Adrenal gland (tissue), 12 donors: ENCODE data around the gene PFKM. TPM values are rescaled to one million over a fixed set of nuclear protein-coding genes. Genes with fewer than 3 reads are reported as not detected.

ENCODE experiments used
- DNase-seq, 7 donors: peaks; one replicate each; pipeline ENCODE4 v3.0.0-alpha.2; 2019 to 2020
- H3K27ac ChIP-seq, 5 donors: fragments of 200-600 bp; sonication (generic) in 4 of 5; 1 replicate in 3 of 5; 2 replicates in 2 of 5; pipeline versions ENCODE4 v1.5.1 to v1.8.0; 2016 to 2020; ENCODE audit warnings: mild to moderate bottlenecking in 1 of 5
- H3K27me3 ChIP-seq: fragments of 200-600 bp; 2 replicates; pipeline ENCODE4 v1.8.0; 2021
- H3K36me3 ChIP-seq, 2 donors: fragments of 200-600 bp; replicated peaks in 1 of 2; 1 replicate in 1 of 2; 2 replicates in 1 of 2; pipeline versions ENCODE4 v1.5.1 to v1.8.0; 2018 to 2022
- H3K4me1 ChIP-seq, 2 donors: fragments of 200-600 bp; replicated peaks in 1 of 2; 1 replicate in 1 of 2; 2 replicates in 1 of 2; pipeline versions ENCODE4 v1.5.1 to v1.8.0; 2018 to 2021
- H3K4me3 ChIP-seq, 4 donors: fragments of 200-600 bp; sonication (generic) in 3 of 4; one replicate each; pipeline ENCODE4 v1.5.1; 2016 to 2018
- H3K9me3 ChIP-seq, 3 donors: fragments of 200-600 bp; sonication (generic) in 1 of 3; replicated peaks in 1 of 3; 1 replicate in 2 of 3; 2 replicates in 1 of 3; pipeline versions ENCODE4 v1.5.1 to v1.8.0; 2016 to 2021
- CTCF ChIP-seq, 6 experiments: fragments of 450-650 bp in 4 of 6; fragments of 200-600 bp in 2 of 6; sonication (generic) in 1 of 6; IDR thresholded peaks; 1 replicate in 5 of 6; 2 replicates in 1 of 6; pipeline versions ENCODE4 v1.5.1 to v1.8.0; 2016 to 2021; ENCODE audit warnings: antibody characterized with exemption in 6 of 6, mild to moderate bottlenecking in 2 of 6, moderate library complexity in 1 of 6
- POLR2A ChIP-seq, 2 donors: fragments of 450-650 bp; IDR thresholded peaks; one replicate each; pipeline ENCODE4 v1.6.1; 2017; ENCODE audit warnings: antibody characterized with exemption in 2 of 2, mild to moderate bottlenecking in 2 of 2, moderate library complexity in 1 of 2
- WGBS, 4 donors: extraction: QIAGEN DNeasy Blood & Tissue Kit in 2 of 4; methylation state at CpG; one replicate each; pipeline versions ENCODE4 v1.1.5 to v1.1.7; 2013 to 2017; 5-methylcytosine and 5-hydroxymethylcytosine counted together
- intact Hi-C, 2 donors: fragments of 100-400 bp; cut with DNase I; formaldehyde crosslinking; loops; one replicate each; pipeline versions ENCODE4 v1.14.1 to v1.15.0; 2022 to 2023
- polyA plus RNA-seq, 3 donors: library from polyadenylated mRNA; stranded (reverse); fragments of 200-250 nt in 2 of 3; fragments of 350-450 nt in 1 of 3; fragmentation: Illumina TruSeq in 1 of 3; extraction: RNeasy Lipid Tissue Mini Kit (QIAGEN cat#74804) in 1 of 3; gene quantifications; one replicate each; pipeline ENCODE4 v1.2.3, GENCODE V29; 2013 to 2014
- total RNA-seq, 9 donors: library from RNA; depleted of rRNA in 4 of 9; stranded (reverse); fragments of >200 nt in 4 of 9; fragments of 120-200 nt in 1 of 9; fragmentation: NEBNext Ultra II Directional in 1 of 9; extraction: Animal tissue kit (Norgen Biotek cat#: 25700) in 1 of 9; gene quantifications; one replicate each; pipeline versions ENCODE4 v1.1.0 to v1.2.4, GENCODE V29; 2013 to 2023
- donor health status: healthy with polysubstance abuse.
- donor health status: Bipolar disorder and iron deficiency.
- donor health status: DM: yes; HTN: yes; CAD: no.
- donor health status: DM: no; HTN: no; CAD: no.
- donor health status: DM: no; HTN: no; CAD: no.
- donor health status: DM: yes; HTN: yes; CAD: no.

Gene PFKM
- total and polyA plus RNA-seq, 12 donors, result 44.4 to 183 (median 107) TPM

GRCh38 chr12:48187916-48188695 is 68.9 kb downstream of the PFKM start:
- no peak overlapping the region for H3K27ac ChIP-seq
- H3K9me3 ChIP-seq, result no peaks in the 10 kb centered on the region
- H3K4me1 ChIP-seq, result peaks cover 15 to 19% of the 10 kb centered on the region in 2 donors
- H3K27me3 ChIP-seq, result no peaks in the 10 kb centered on the region
- no peak for TF ChIP-seq POLR2A (IDR thresholded peaks at IDR 0.05)
- TF ChIP-seq CTCF (IDR thresholded peaks at IDR 0.05), result no peak
- intact Hi-C loops, result loop anchor here (10.0 kb wide), 1 partner anchor 267 kb away; no protein-coding TSS in a partner anchor
- H3K4me3 ChIP-seq, result no peak overlapping the region
- WGBS, 4 donors, result 83 to 91% (median 87%) methylated on average over 8 to 10 of the region's 10 CpGs
- no peak for DNase-seq
- no peaks in the 10 kb centered on the region for H3K36me3 ChIP-seq

DNA sequence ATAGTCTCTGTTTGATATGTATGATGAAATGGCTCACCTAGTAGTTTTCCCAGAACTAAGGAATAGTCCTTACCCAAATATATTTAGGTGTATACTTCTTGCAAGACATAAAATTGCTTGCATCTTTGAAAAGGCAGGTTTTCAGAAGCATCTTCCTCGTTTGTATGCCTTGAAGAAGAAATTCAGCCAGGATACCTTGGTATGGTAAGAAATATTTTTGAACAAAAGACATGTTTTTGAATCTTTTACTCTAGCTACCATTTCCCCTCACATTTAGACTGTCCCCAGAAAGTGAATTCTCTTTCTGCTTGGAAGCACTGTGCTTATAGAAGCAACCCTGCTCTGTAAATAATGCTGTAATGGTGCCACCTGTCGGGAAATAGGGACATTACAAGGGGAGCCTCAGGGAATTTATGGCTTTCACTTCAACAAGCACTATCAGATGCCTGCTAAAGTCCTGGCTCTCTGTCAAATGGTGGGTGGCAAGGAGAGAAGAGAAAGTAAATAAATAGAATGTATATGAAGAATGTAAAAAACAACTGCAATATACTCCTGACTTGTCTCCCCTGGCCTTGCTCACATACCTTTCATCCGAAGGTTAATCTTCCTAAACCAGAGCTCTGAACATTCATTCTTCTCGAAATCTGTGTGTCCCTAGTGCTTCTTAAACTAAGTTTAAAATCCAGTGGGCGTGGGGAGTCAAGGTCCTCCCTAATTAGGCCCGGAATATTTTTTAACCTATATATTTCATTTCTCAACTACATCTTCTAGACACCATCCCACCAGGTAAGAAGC is 70.4 kb downstream of the PFKM start:
- Histone ChIP-seq H3K27ac (peak overlapping the region in 1 of 5 donors; percentile 15), H3K4me3 (no peak overlapping the region), H3K36me3 (no peaks in the 10 kb centered on the region), H3K4me1 (peaks cover 14 to 24% of the 10 kb centered on the region in 2 donors), H3K27me3 (no peaks in the 10 kb centered on the region), H3K9me3 (no peaks in the 10 kb centered on the region)
- WGBS, 4 donors, result 40 to 42% (median 41%) methylated on average over 6 of the region's 6 CpGs
- intact Hi-C loops, result loop anchor here (10.0 kb wide), 1 partner anchor 265 kb away; no protein-coding TSS in a partner anchor
- DNase-seq, result peak; percentile 65 to 96 (median 75)
- TF ChIP-seq POLR2A (IDR thresholded peaks at IDR 0.05) (no peak), CTCF (IDR thresholded peaks at IDR 0.05) (peak; percentile 74 to 87 (median 83))

- Histone ChIP-seq H3K9me3 (no peaks in the 10 kb centered on the region), H3K27me3 (no peaks in the 10 kb centered on the region), H3K36me3 (no peaks in the 10 kb centered on the region), H3K27ac (no peak overlapping the region), H3K4me3 (no peak overlapping the region), H3K4me1 (peaks cover 14 to 23% of the 10 kb centered on the region in 2 donors)
- DNase-seq, result no peak
- no peak for TF ChIP-seq POLR2A (IDR thresholded peaks at IDR 0.05)
- TF ChIP-seq CTCF (IDR thresholded peaks at IDR 0.05), result no peak
- intact Hi-C loops, result no loop called here
Measured at GRCh38 chr12:48191096-48191495, 71.9 kb downstream of the PFKM start.

DNA sequence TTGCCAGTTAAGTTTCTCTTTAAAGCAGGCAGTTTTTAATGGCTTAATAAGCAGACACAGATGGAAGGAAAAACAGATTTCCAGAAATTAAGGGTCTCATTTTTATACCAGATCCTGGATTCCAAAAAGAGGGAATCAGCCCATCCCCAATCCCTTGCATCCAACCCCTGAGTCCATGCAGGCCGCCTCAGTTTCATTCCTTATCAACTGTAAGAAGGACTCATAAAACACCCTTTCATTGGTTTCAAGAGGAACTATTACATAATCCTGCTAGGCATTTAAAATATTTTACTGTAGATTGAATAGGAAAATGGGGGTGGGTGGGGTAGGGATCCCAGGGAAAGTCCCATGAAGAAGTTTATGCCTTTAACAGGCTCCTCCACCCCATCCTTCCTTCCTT is 73.7 kb downstream of the PFKM start:
- H3K27ac ChIP-seq, result peak overlapping the region in 3 of 5 donors; percentile 45 to 55 (median 47)
- H3K9me3 ChIP-seq, result no peaks in the 10 kb centered on the region
- TF ChIP-seq POLR2A (IDR thresholded peaks at IDR 0.05) (no peak), CTCF (IDR thresholded peaks at IDR 0.05) (no peak)
- peaks cover 14 to 29% of the 10 kb centered on the region in 2 donors for H3K4me1 ChIP-seq
- 24 to 59% (median 50%) methylated on average over 1 of the region's 1 CpG for WGBS, 4 donors
- no peaks in the 10 kb centered on the region for H3K36me3 ChIP-seq
- H3K4me3 ChIP-seq, result no peak overlapping the region
- no peaks in the 10 kb centered on the region for H3K27me3 ChIP-seq
- intact Hi-C loops, result no loop called here
- DNase-seq, result no peak
